WTC11 (cell line): ENCODE measurements around the gene MRPL14.

Source experiments
- ZNF232 ChIP-seq: sonication (generic); formaldehyde crosslinking; IDR thresholded peaks from 2 replicates; pipeline ENCODE4 v1.8.0; 2022; ENCODE audit warnings: mild to moderate bottlenecking, missing genetic modification reagents
- TF ChIP-seq, protein P1 (sequence below): fragments of 200-600 bp; IDR thresholded peaks from 2 replicates; pipeline ENCODE4 v1.8.0; 2022; ENCODE audit warnings: antibody characterized with exemption

DNA sequence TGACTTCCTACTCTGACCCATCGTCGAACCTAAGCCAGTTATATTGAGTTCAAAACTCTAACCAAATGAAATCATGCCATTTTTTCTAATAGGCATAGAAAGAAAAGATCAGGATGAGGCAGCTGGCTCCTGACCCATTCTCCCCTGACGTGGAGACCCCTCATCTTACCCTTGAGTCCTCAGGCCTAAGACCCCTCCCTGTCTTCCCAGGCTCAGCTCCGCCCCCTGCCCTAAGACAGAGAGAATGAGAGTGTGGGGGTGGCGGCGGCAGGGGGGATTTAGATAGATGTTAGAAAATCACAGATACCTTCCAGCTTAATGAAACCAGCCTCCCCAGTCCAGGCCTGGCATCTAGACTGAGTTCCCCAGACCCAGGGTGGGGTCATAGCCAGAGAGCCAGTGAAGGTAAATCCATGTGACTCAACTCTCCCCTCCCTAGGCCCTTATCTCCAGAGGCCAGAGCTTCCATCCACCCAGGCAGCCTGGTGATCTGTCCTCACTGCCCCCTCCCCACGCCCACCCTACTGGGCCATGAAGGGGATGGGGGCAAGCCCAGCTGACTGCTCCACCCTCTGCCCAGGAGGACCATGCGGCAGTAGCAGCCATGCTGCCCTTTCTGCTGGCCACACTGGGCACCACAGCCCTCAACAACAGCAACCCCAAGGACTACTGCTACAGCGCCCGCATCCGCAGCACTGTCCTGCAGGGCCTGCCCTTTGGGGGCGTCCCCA, 6.9 kb upstream of the MRPL14 start:
- TF ChIP-seq, protein P1, sequence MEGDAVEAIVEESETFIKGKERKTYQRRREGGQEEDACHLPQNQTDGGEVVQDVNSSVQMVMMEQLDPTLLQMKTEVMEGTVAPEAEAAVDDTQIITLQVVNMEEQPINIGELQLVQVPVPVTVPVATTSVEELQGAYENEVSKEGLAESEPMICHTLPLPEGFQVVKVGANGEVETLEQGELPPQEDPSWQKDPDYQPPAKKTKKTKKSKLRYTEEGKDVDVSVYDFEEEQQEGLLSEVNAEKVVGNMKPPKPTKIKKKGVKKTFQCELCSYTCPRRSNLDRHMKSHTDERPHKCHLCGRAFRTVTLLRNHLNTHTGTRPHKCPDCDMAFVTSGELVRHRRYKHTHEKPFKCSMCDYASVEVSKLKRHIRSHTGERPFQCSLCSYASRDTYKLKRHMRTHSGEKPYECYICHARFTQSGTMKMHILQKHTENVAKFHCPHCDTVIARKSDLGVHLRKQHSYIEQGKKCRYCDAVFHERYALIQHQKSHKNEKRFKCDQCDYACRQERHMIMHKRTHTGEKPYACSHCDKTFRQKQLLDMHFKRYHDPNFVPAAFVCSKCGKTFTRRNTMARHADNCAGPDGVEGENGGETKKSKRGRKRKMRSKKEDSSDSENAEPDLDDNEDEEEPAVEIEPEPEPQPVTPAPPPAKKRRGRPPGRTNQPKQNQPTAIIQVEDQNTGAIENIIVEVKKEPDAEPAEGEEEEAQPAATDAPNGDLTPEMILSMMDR: no peak
- TF ChIP-seq ZNF232: no peak
